ENCODE results near the gene PDE8B. TPM values are rescaled to one million over a fixed set of nuclear protein-coding genes. Genes with fewer than 3 reads are reported as not detected.

PDE8B gene
- polyA plus RNA-seq, 1 donor (not counting 4 experiments of a cell fraction or from before 2014, with no cell fraction given): not detected

DNA sequence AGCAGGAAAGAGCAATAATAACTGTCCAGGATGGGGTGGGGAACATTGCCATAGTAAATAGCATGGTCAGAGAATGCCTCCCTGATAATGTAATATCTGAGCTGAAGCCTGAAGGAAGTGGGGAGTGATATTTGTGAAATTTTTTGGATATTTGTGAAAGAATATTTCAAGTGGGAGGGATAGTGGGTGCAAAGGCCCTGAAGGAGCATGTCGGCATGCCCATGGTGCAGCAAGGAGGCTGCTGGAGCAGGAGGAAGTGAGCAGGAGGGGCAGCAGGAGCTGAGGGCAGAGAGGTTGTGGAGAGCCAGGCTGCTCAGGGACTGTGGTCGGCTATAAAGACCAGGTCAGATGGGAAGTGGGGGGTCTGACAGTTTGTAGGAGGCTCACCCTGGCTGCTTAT lies 21.1 kb upstream of the PDE8B start:
- H3K4me2 ChIP-seq (ENCODE audit: control insufficient read depth, extremely low read depth, insufficient read depth, low read depth, low read length): no peak overlapping the region
- no peaks in the 10 kb centered on the region for H3K4me1 ChIP-seq (ENCODE audit: control insufficient read depth, extremely low read depth, insufficient read depth, low read length)
- FAIRE-seq (no peak), DNase-seq (ENCODE audit: low read depth, low spot score) (no peak)
- dilution Hi-C loops (cut with MboI; ENCODE audit: extremely low pct_ligation_motif_present, low sequenced_read_pairs): no loop called here
- no peak overlapping the region for H3K4me3 ChIP-seq (ENCODE audit: control insufficient read depth in 2 of 3, extremely low read depth in 1 of 3, insufficient read depth in 2 of 3, low read depth in 1 of 3, low read length in 3 of 3)
- H3K36me3 ChIP-seq (ENCODE audit: control insufficient read depth in 2 of 2, extremely low read depth in 1 of 2, insufficient read depth in 2 of 2, low read length in 2 of 2): no peaks in the 10 kb centered on the region
- no peaks in the 10 kb centered on the region for H3K9me3 ChIP-seq (ENCODE audit: control insufficient read depth, low read depth, low read length)
- no peak overlapping the region for H2AFZ ChIP-seq (ENCODE audit: control insufficient read depth, low read length)
- H3K79me2 ChIP-seq (ENCODE audit: control insufficient read depth, insufficient read depth, low read length): no peaks in the 10 kb centered on the region
- no peak overlapping the region for H3K9ac ChIP-seq (ENCODE audit: control insufficient read depth, extremely low read depth, insufficient read depth, low read length)
- peaks cover 4% of the 10 kb centered on the region for H3K27me3 ChIP-seq (ENCODE audit: control insufficient read depth, extremely low read depth, insufficient read depth, low read length)
- no peak overlapping the region for H3K27ac ChIP-seq (ENCODE audit: control insufficient read depth, insufficient read depth, low read length)
- no peaks in the 10 kb centered on the region for H3K9me1 ChIP-seq (ENCODE audit: control insufficient read depth, extremely low read depth, insufficient read depth, low read length)
- no peaks in the 10 kb centered on the region for H4K20me1 ChIP-seq (ENCODE audit: control insufficient read depth, extremely low read depth, insufficient read depth, low read length)
- TF ChIP-seq EZH2 (IDR thresholded peaks at IDR 0.05; ENCODE audit: low read length): no peak

DNA sequence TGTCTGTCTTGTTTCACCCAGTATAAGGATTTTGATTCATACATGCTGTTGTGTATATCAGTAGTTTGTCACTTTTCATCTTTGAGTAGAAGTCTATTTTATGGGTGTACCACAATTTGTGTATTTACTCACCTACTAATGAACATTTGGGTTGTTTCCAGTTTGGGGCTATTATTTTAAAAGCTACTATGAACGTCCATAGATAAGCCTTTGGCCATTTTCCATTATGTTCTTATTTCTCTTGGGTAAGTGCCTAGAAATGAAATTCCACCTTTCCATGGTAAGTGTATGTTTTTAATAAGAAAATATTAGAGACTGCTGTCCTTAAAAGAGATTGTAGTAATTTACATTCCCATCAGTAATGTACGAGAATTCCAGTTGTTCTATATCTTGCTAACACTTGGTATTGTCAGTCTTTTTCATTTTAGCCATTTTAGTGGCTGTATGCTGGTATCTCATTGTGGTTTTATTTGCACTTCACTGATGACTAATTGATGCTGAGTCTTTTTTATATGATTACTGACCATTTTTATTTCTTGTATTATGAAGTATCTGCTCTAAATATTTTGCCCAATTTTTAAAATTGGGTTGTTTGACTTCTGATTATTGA lies 17.9 kb upstream of the PDE8B start:
- peaks cover 4% of the 10 kb centered on the region for H3K27me3 ChIP-seq (ENCODE audit: control insufficient read depth, extremely low read depth, insufficient read depth, low read length)

More for the DNA sequence above, 17.9 kb upstream of the PDE8B start:
- Histone ChIP-seq H3K9me3 (ENCODE audit: control insufficient read depth, low read depth, low read length) (no peaks in the 10 kb centered on the region), H3K36me3 (ENCODE audit: control insufficient read depth in 2 of 2, extremely low read depth in 1 of 2, insufficient read depth in 2 of 2, low read length in 2 of 2) (no peaks in the 10 kb centered on the region), H4K20me1 (ENCODE audit: control insufficient read depth, extremely low read depth, insufficient read depth, low read length) (no peaks in the 10 kb centered on the region), H3K27ac (ENCODE audit: control insufficient read depth, insufficient read depth, low read length) (no peak overlapping the region), H3K4me2 (ENCODE audit: control insufficient read depth, extremely low read depth, insufficient read depth, low read depth, low read length) (no peak overlapping the region), H2AFZ (ENCODE audit: control insufficient read depth, low read length) (no peak overlapping the region), H3K79me2 (ENCODE audit: control insufficient read depth, insufficient read depth, low read length) (no peaks in the 10 kb centered on the region), H3K9me1 (ENCODE audit: control insufficient read depth, extremely low read depth, insufficient read depth, low read length) (no peaks in the 10 kb centered on the region), H3K4me3 (ENCODE audit: control insufficient read depth in 2 of 3, extremely low read depth in 1 of 3, insufficient read depth in 2 of 3, low read depth in 1 of 3, low read length in 3 of 3) (no peak overlapping the region), H3K4me1 (ENCODE audit: control insufficient read depth, extremely low read depth, insufficient read depth, low read length) (no peaks in the 10 kb centered on the region), H3K9ac (ENCODE audit: control insufficient read depth, extremely low read depth, insufficient read depth, low read length) (no peak overlapping the region)
- no peak for FAIRE-seq
- no peak for TF ChIP-seq EZH2 (IDR thresholded peaks at IDR 0.05; ENCODE audit: low read length)
- TF ChIP-seq, protein P1, sequence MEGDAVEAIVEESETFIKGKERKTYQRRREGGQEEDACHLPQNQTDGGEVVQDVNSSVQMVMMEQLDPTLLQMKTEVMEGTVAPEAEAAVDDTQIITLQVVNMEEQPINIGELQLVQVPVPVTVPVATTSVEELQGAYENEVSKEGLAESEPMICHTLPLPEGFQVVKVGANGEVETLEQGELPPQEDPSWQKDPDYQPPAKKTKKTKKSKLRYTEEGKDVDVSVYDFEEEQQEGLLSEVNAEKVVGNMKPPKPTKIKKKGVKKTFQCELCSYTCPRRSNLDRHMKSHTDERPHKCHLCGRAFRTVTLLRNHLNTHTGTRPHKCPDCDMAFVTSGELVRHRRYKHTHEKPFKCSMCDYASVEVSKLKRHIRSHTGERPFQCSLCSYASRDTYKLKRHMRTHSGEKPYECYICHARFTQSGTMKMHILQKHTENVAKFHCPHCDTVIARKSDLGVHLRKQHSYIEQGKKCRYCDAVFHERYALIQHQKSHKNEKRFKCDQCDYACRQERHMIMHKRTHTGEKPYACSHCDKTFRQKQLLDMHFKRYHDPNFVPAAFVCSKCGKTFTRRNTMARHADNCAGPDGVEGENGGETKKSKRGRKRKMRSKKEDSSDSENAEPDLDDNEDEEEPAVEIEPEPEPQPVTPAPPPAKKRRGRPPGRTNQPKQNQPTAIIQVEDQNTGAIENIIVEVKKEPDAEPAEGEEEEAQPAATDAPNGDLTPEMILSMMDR (optimal IDR thresholded peaks at IDR 0.05 in 1 of 3, IDR thresholded peaks at IDR 0.05 in 1 of 3, conservative IDR thresholded peaks at IDR 0.05 in 1 of 3; ENCODE audit: extremely low read depth in 1 of 3, insufficient read depth in 2 of 3, low read length in 3 of 3): no peak
- dilution Hi-C loops (cut with MboI; ENCODE audit: extremely low pct_ligation_motif_present, low sequenced_read_pairs): no loop called here
- no peak for DNase-seq (ENCODE audit: low read depth, low spot score)

All from keratinocyte (primary cell).